ENCODE data around the gene SGMS1.
A peak's percentile ranks its signal among the peaks of the same experiment; 100 is the strongest.

SGMS1 gene

DNA sequence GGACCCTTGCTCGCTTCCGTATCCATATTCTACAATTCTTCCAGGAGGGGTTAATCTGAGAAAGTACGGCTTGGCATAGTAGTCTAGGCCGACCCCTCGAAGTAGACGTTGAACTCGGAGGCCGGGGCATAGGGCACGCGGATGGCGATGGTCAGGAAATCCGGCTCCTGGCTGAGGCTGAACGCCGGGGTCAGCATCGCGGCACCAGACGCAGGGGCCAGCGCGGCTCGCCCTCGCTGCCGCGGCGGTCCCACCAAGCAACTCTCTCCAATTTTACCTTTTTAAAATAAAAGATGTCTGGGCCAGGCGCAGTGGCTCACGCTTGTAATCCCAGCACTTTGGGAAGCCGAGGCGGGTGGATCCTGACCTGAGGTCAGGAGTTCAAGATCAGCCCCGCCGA lies 7.3 kb upstream of the SGMS1 start:
- DNase-seq (ENCODE audit: low read depth), result no peak
- TF ChIP-seq, protein P1, sequence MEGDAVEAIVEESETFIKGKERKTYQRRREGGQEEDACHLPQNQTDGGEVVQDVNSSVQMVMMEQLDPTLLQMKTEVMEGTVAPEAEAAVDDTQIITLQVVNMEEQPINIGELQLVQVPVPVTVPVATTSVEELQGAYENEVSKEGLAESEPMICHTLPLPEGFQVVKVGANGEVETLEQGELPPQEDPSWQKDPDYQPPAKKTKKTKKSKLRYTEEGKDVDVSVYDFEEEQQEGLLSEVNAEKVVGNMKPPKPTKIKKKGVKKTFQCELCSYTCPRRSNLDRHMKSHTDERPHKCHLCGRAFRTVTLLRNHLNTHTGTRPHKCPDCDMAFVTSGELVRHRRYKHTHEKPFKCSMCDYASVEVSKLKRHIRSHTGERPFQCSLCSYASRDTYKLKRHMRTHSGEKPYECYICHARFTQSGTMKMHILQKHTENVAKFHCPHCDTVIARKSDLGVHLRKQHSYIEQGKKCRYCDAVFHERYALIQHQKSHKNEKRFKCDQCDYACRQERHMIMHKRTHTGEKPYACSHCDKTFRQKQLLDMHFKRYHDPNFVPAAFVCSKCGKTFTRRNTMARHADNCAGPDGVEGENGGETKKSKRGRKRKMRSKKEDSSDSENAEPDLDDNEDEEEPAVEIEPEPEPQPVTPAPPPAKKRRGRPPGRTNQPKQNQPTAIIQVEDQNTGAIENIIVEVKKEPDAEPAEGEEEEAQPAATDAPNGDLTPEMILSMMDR (IDR thresholded peaks at IDR 0.05; ENCODE audit: control insufficient read depth, insufficient read depth, low read depth, low read length, missing control alignments), result no peak
- no peak overlapping the region for H3K4me3 ChIP-seq (ENCODE audit: control insufficient read depth, low read depth, low read length)

DNA sequence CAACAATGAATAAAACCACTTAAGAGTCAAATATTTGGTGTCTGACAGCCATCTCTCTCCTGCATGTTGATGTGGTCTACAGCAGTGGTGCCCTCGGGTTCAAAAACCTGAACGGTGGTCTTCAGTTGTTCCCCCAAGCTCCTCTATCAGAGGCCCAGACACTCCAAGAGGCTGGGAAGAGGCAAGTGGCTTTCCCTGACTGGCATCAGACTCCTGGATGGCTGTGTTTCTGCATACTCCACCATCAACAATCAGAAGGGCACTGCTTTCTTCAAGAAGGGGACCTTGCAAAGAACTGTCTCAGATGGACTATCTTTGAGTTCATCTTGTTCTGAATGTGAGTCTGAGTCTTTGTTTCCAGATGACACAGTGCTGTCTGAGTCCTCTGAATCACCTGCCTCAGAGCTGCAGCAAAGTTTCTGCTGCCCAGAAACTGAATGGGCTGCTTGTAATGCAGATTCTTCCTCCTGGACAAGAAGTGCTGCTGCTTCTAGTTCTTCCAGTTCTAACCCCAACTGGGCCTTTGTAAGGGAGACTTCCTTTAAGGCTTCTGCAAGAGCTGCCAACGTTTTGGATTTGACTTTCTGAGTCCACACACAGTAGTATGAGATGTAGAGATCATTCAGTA lies 5.9 kb upstream of the SGMS1 start:
- TF ChIP-seq, protein P1 (IDR thresholded peaks at IDR 0.05; ENCODE audit: control insufficient read depth, insufficient read depth, low read depth, low read length, missing control alignments), result no peak
- no peak overlapping the region for H3K4me3 ChIP-seq (ENCODE audit: control insufficient read depth, low read depth, low read length)
- DNase-seq (ENCODE audit: low read depth), result no peak

DNA sequence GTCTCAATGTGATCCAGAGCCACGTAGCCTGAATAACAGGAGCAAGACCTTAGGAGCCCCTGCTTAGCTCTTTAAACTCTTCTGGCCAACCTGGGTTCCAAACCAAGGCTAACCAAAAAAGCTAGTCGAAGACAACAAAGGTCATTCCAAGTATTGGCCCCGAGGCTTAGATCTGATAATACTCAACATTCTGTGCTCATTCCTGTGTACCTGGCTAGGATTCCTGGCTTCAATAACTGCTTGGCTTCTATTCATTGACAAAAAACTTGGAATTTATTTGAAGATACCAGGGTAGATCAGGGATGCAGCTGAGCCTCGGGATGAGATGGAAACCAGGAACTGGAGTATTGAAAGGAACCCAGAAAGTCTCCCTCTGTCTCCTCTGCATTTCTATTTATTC lies 4.1 kb upstream of the SGMS1 start:
- no peak overlapping the region for H3K4me3 ChIP-seq (ENCODE audit: control insufficient read depth, low read depth, low read length)
- no peak for DNase-seq (ENCODE audit: low read depth)
- TF ChIP-seq, protein P1 (IDR thresholded peaks at IDR 0.05; ENCODE audit: control insufficient read depth, insufficient read depth, low read depth, low read length, missing control alignments), result no peak

DNA sequence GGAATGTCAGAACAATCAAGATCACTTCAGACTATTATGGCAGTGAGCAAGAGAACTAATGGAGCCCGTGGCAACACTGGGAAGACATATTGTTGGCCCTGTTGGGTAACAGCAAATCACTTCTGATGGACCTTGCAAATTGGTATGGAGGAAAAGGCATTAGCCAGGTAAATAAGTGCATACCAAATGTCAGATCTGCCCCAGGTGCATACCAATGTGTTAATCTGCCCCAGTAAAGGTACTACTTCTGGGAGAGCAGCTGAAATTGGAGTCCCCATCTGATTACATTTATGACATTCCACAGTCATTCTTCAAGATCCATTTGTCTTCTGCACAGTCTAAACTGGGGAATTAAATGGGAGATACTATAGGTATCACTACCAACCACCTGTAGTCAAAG lies 3.7 kb upstream of the SGMS1 start:
- no peak overlapping the region for H3K4me3 ChIP-seq (ENCODE audit: control insufficient read depth, low read depth, low read length)
- DNase-seq (ENCODE audit: low read depth), result no peak
- TF ChIP-seq, protein P1 (IDR thresholded peaks at IDR 0.05; ENCODE audit: control insufficient read depth, insufficient read depth, low read depth, low read length, missing control alignments), result no peak

DNA sequence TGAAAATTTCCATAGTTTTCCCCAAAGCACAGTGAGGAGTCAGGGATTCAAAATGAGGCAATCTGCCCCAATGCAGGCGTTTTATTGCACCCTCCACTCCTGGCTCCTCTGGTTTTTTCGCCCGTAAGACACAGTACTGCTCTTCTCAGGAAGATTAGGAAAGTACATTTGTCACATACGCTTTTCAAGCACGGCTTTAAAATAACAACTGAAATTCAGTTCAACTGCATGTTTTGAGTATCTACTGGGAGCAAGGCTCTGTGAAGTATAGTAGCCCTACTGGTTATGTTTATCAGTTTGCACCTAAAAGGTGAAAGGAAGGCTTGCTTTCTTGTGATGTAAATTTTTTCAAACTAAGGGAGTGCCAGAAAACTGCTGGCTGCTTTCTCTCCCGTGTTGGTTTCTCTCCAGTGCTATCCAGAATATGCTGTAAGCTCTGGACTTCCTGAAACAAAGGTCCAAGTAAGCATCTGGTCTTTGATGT lies 1.9 kb upstream of the SGMS1 start:
- TF ChIP-seq, protein P1 (IDR thresholded peaks at IDR 0.05; ENCODE audit: control insufficient read depth, insufficient read depth, low read depth, low read length, missing control alignments), result peak; percentile 3
- no peak for DNase-seq (ENCODE audit: low read depth)
- peak overlapping the region; percentile 88 for H3K4me3 ChIP-seq (ENCODE audit: control insufficient read depth, low read depth, low read length)

DNA sequence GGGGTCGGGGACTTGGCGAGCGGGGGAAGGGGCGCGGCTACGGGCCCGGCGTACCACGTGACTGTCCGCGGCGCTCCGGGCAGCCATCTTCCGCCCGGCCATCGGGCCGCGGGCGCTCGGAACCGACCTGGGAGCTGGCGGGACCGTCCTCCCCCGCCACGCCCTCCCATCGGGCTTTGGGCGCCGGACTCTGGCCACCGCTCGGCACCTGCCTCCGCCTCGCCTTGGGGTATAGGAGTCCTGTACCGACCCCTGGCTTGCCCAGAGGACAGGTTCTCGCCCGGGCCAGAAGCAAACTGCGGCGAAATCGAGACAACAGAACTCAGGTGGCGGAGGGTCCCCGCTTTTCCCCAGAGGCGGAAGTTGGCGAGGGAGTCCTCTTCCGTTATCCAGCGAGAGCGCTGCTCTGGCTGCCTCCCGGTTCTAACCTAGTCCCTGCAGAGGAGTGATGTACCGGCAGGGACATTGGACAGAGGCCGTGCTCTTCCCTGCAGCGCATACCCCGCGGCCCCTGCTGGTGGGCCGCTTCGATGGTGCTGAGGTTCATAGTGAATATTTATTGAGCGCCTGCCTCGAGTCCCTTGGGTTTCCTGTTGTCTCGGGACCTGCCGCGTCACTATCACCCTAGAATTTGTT lies 1.2 kb upstream of the SGMS1 start:
- TF ChIP-seq, protein P1 (IDR thresholded peaks at IDR 0.05; ENCODE audit: control insufficient read depth, insufficient read depth, low read depth, low read length, missing control alignments), result peak; percentile 74
- no peak for DNase-seq (ENCODE audit: low read depth)
- peak overlapping the region; percentile 88 for H3K4me3 ChIP-seq (ENCODE audit: control insufficient read depth, low read depth, low read length)

Measured in AG09309 (cell line).